HG03558 (cell line): ENCODE results near the gene PDLIM5.
A peak's percentile ranks its signal among the peaks of the same experiment; 100 is the strongest.

Source experiments
- ATAC-seq: cut with Tn5 transposase; IDR thresholded peaks from one replicate; pipeline ENCODE4 v1.9.1; 2021; ENCODE audit warnings: moderate number of reproducible peaks; ENCODE audit not compliant: unreplicated experiment; ENCODE audit errors: extremely low read depth

PDLIM5 gene

DNA sequence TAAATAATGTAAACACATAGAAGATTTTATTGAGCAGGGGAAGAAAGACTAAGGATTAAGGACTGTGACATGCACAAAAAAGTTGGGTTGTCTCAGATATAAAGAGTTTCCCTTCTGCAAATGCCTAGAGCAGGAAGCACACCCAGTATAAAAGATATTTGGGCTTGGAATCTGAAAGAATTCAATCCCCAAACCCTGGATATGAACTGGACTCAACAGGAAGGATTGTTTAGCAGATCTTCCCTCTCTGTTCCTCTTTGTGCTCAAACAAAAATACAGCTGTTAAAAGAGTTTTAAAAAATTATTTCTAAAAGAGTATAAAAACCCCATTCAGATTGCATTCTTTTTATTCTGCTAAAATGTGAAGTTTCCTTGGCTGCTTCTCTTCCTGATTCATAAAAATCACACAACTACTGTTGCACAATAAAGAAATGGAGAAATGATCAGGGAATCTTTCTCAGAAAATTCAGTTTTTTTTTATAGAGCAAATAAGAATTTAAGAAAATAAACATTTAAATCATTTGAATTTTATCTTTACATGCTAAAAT is 71.4 kb downstream of the PDLIM5 start:
- no peak for ATAC-seq

DNA sequence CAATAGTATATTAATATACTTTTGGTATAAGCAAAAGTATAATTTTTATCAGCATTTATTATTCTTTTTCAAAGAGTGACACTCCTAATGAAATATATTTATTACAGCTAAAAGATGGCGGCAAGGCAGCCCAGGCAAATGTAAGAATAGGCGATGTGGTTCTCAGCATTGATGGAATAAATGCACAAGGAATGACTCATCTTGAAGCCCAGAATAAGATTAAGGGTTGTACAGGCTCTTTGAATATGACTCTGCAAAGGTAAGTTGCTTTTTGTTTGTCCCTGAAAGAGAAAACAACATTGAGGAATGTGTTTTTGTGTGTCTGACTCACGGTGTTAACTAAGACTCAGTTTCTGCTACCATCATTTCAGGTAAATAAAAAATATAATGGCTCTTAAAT is 71.9 kb downstream of the PDLIM5 start:
- no peak for ATAC-seq

DNA sequence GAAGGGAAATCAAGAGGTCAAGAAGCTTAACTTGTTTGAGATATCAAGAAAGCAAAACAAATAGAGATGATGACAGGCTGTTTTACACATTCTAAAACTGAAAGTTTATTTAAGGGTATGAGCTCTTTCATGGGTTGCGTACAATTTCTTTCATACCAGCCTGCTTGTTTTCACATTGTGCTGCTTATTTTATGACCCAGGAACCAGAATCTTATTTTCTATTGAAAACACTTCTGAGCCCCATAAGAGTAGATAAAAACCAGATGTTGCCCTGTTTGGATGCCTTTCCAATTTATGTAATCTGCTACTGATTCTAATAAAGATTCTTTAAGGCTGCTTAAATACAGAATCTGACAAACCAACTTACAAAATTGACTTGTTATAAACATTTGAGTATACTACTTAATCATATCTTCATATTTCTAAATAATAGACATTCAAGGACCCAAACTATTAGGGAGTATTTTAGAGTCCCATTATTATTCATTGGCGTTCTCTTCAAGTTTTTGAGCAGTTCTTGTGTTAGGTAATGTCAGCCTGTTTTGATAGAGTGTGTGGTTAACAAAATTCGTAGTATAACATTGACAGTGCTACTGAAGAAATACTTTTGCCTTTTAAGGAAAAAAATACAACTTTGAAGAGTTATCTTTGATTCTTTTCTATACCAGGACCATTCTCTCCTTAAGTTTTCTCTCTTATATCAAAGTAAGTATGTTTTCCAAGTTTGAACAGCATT is 74.4 kb downstream of the PDLIM5 start:
- peak; percentile 46 for ATAC-seq

DNA sequence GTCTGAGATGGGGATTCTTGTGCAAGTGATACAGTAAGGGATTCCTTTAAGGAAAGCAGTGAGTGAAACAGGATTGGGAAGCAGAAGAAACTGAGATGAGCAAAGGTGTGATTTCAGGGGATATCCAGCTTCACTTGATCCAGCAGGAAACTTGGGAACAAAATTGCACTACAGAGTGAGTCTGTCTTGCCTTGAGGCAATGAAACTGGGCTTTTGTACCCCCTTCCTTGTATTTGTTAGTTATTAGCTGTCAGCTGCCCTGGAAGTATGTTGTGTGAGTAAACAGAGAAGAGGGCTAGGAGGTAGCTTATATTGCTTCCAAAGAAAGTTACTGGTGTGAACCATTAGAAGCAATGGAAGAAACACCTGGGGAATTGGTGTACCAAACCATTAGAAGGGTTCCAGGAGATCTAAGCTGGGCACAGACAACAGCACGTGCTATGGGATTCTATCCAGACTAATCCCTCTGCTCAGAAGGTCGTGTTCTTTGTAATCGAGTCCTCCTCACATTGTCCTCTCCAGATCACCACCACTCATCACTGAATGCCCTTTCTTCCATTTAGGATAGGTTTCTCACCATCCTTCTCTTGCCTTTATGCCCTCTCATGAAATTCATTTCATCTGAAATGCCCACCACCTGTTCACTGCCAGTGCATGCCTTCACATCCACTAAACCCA is 76.0 kb downstream of the PDLIM5 start:
- ATAC-seq = no peak

DNA sequence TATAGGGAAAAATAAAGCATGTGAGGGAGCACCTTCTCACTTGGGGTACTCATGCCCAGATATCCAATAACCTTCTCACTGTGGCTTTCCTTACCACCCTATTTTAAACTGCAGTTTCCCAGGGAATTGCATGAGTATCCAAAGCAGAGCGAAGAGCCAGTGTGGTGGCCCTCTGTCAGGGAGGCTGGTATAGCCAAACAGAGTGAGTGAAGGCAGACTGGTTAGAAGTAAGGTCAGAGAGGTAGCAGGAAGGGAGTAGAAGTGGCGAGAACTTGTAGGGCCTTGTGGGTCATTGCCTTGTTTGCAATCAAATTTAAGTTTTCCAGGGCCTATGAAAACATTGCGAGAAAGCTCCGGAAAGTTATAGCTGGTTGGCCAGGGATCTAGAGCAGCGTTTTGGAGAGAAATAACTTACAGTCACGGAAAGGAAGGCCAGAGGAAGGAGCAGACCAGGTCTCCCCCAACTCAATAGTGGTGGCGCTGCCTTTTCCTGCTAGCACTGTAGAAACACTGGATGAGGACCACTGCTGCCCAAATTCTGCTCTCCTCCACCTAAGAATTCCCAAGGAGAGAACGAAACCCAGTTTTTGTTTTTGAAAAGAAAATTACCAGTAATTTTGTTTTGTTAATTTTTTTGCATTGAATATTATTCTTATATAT is 77.2 kb downstream of the PDLIM5 start:
- ATAC-seq = no peak

DNA sequence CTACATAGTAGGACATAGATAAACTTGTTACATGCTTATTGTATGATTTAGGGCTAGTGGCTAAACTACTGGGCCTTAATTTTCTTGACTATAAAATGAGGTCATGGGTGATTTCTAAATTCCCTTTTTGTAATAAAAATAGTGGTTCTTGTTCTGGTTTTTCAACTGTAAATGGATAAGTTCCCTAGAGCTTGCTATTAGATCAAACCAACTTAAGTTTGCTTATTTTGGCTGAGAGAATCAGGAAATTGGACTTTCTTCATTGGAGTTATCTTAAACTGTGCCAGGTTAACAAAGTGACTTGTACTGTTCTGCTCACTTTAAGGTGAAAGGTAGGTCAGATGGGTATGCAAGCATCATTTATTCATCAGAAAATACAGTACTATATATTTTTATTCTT is 78.3 kb downstream of the PDLIM5 start:
- ATAC-seq = no peak

DNA sequence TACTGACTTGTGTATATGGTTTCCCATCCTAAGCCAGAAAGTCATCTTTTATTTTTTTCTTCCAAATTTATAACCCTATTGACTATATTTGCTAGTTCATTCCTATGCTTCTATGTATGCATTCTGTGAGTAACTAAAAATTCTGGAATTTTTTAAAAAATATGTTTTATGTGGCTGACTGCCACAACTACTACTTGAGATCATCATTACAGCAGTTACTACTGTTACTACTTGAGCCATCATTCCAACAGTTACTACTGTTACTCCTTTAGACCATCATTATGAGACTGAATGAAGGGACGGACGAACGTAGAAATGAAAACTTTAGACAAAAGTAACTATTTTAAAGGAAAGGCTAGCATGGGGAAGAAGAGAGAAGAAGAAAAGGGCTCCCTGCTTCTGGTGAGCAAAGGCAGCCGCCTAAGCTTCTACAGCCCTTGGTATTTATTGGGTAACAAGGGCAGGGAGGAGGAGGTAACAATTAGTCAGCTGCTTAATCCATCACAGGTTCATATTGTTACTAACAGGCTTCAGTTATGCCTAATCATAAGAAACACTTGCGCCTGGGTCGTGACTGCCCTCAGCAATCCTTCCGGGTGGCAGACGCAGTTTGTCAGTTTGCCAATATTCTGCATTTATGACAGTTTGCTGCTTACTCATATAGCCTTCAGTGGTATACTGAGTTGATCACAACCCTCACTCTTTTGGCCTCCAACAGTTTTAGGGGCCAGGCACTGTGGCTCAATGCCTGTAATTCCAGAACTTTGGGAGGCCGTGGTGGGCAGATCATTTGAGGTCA is 80.4 kb downstream of the PDLIM5 start:
- no peak for ATAC-seq

DNA sequence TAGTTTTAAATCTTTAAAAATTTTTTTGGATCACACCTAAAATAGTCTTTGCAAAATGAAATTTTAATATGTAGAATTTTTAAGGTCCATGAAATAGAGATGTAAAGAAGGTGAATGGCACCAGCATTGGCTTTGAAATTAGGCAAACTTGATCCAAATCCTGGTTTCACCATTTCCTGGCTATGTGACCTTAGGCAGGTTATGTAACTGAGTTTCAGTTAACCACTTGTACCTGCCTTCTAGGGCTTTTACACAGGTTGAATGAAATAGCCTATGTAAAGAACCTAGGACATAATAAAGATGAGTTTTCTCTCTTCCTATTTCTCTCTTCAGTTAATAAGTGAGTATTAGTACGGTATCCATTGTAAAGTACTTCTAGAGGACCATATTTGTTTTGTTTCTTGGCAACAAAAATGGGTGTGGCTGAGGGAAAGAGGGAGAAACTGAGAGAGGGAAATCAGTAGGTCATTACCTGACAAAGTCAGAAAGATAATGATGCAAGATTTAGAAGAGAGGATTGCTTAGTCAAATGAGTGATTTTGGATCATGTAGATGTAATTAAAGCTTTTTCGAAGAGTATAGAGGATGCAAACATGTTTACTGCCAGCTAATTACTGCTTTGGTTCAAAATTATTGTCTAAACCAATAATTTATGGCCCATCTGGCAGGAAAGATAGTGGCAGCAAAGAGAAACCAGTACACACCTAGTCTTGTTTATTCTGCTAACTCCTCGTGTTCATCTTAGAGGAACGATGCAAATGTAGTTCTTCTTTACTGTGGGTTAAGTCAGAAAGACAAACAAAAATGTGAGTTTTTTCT is 81.9 kb downstream of the PDLIM5 start:
- ATAC-seq = no peak

DNA sequence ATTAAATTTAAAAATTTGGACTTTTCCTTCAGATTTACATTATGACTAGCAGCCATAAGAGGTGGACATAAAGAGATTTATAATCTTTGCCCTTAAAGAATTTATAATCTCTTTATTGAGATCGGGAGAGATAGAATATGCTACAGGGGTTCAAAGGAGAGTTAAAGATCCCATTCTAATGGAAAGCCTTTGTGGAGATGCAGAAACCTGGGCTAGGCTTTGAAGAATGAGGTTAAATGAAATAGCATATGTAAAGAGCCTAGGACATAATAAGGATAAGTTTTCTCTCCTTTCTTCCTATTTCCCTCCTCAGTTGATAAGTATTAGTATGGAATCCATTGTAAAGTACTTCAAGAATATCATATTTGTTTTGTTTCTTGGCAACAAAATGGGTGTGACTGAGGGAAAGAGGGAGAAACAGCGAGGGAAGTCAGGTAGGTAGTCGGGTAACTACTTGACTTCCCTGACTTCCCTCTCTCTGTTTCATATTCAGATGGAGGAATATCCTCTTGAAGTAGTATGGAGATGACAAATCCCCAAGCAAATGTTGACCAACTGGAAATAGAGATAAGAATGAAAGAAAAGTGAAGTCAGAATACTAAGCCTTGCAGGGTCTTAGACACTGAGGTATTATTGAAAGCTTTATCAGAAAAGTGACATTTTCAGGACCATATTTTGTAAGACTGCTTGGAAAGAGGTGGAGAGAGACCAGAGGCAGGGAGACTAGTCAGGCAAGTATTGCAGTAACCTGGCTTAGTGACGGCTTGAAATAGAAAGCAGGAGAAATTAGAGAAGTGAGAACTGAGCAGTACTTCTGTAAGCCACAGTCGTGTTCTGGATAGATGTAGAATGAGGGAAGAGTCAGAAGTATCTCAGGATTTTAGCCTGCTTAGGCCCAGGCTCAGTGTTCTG is 82.9 kb downstream of the PDLIM5 start:
- peak; percentile 71 for ATAC-seq

DNA sequence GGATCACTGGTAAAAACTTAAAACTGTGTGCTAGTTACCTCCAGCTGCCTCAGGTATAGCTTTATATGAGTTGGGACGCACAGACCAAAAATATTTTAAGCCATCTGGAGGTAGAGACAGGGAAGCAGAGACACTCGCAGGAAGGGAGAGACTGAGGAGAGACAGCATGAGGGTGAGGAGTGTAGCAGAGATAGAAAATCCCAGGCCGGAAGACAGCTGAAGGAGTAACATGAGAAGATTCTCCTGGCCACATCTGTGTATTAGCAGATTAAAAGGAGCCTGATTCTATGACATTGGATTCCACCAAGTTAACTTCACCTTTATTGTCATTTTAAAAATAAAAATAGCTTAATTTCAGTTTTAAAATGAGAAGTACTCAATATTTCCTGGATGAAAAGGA is 84.3 kb downstream of the PDLIM5 start:
- ATAC-seq = no peak

DNA sequence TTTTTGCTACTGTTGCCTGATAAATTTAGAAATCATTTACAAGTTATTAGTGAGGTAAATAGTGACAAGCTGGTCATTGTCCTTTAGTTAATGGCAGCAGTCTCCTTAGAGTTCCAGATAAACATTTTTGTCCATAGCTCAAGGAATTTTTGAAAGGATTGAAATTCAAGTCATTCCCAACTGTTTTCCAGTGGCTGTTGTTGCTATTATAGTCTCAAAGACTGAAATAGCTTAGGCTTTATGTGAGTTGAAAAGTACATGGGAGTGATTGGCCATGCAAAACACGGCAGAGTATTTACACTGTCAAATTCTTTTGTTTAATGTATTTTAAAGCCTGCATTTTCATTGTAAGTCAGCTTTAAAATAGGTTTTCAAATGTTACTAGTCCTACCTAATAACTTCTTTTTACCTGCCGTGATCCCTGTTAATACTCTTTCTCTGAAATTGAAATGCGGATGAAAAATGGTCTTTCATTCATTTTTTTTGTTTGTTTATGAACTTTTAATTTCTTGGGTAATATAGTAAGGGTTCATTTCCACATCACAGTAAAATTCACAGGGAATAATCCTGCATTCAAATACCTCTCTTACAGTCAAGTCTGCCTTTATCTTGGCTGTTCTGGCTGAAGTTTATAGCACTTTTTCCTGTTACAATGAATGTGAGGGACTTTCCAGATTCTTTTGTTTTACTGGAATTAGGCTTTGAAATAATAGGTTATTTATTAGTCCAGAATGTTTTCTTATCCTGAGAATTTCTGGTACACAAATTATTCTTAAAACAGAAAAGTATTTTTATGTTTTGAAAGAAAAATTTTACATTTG is 85.1 kb downstream of the PDLIM5 start:
- no peak for ATAC-seq

DNA sequence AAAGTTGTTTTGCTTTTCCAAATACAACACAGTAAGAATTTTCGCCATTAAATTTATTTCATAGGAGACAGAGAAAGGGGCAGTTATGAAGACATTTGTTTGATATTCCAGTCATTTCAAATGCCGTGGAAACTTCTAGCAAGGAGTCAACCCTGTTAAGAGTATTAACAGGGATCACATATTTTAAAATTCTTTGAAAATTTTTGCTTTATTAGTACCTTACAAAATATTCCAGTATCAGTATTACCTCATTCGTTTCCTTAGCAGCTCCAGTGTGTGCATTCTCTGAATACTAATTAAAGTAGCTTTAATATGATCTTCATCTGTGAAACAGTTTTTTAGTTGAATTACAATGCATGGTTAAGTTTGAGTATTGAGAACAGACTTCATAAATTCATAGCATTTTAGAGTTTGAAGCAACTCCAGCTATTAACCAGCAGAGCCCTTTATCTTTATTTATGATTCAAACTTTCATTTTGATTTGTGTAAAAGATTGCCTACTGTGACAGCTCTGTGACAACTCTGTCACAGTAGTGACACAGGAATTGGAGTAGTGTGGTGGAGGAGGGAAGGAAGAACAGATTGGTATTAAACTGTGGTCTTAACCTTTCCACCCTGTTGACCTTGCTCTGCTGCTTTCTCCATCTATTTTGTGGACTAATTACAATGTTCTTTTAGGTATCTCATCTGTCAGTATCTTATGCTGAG is 86.3 kb downstream of the PDLIM5 start:
- no peak for ATAC-seq

DNA sequence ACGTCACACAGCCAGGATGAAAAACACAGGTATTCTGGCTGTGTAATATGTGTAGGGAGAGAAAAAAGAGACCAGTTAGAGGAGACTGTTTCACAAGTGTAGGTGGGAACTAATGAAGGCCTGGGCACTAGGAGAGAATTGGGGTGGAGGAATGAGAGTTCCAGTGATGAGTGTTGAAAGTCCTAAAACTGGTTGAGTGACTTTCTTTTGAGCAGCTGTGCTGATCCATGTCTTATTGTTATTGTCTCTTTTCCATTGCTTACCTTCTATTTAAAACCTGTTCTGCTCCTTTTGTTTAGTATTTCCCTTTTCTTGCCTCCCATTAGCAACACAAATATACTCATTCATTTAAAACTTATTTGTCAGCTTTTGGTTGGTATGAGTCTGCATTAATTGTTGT is 88.7 kb downstream of the PDLIM5 start:
- ATAC-seq = no peak

DNA sequence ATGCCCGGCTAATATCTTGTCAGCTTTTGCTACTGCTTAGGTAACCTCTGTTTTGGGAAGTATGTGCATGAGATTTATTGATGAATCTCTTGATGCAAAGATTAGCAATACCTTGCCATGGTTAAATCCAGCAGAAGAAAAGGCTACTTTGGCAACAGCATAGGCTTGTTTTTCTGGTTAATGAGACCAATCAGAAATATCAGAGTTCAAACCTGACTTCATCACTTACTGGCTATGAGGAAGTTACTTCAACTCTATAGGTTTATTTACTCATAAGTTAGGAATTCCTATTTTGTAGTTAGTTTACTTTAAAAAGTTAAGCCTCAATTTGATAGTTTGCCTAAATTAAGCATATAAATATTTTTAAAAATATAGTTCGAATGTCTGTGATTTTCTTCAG is 93.1 kb downstream of the PDLIM5 start:
- ATAC-seq = no peak

DNA sequence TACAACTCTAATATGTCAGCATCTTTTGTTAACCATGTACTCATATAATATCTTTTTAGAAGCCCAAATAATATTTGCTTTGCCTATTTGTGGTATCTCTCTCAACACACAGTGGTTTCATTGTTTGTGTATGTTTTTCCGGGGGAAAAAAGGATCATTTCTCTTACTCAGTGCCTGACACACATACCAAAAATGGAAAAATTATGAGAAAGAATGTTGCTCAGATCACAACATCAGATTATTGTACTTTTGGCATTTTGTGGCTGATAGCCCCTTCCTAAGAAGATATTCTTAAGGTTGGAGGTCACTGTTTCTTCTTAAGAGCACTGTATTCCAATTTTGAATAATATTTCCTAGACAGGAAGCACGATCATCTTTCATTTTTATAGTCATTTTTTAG is 93.6 kb downstream of the PDLIM5 start:
- no peak for ATAC-seq

DNA sequence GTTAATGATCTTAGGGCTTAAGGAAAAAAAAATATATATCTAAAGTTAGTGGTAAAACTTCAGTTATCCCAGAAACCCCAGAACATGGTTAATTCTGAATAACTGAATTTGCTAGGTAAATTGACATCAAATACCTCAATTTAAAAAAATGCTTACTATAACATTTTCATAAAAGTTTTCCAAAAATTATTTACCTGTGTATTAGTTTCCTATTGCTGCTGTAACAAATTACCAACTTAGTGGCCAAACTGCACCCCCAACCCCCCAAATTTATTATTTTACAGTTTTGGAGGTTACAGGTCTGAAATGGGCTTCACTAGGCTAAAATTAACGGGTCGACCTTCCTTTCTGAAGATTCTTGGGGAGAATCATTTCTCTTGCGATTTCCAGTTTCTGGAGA is 95.2 kb downstream of the PDLIM5 start:
- no peak for ATAC-seq

DNA sequence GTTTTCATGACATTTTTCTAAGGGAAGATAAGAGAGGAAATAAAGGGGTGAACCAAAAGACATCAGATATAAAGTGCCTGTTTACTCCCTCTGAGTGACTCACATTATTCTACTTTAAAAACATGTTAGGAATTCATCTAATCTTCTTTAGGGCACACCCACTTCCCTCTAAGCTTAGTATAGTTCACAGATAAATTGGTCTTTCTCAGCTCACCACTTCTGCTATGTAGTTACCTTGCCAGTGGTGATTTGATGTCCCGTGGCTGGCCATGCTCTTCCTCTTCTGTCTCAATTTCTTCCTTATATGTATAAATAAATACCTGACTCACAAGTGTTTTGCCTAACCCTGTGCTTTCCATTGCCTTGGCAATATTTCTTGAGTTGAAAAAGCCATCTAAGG is 96.8 kb downstream of the PDLIM5 start:
- no peak for ATAC-seq
